GM23248 (cell line): Measurements from ENCODE around the gene ICE1.

Experiments used
- EZH2 ChIP-seq: fragments of 200-600 bp; sonication (generic); IDR thresholded peaks from 2 replicates; pipeline ENCODE4 v1.6.1; 2018; ENCODE audit warnings: antibody characterized with exemption, mild to moderate bottlenecking; ENCODE audit not compliant: insufficient read depth, poor library complexity, severe bottlenecking
- EZH2phosphoT487 ChIP-seq: fragments of 200-600 bp; sonication (generic); IDR thresholded peaks from 2 replicates; pipeline ENCODE4 v1.6.1; 2018; ENCODE audit warnings: antibody characterized with exemption, moderate library complexity, mild to moderate bottlenecking, low read depth; ENCODE audit not compliant: insufficient read depth

GRCh38 chr5:5378531-5378930, 43.9 kb upstream of the ICE1 start:
- no peak for TF ChIP-seq EZH2
- TF ChIP-seq EZH2phosphoT487: no peak
